K562 (cell line): ENCODE data around the gene GAK. TPM values are rescaled to one million over a fixed set of nuclear protein-coding genes. Genes with fewer than 3 reads are reported as not detected.

Experiments used
- ETV1 ChIP-seq: fragments of 450-650 bp; conservative IDR thresholded peaks from 2 replicates; pipeline ENCODE4 v1.6.1; 2016; ENCODE audit warnings: missing genetic modification characterization, control low read depth, low read depth, missing compliant biosample characterization
- FOXJ3 ChIP-seq: sonication (generic); formaldehyde crosslinking; IDR thresholded peaks from 2 replicates; pipeline ENCODE4 v1.4.0; 2020; ENCODE audit warnings: mild to moderate bottlenecking, missing genetic modification reagents
- FOXP1 ChIP-seq: sonication (generic); formaldehyde crosslinking; IDR thresholded peaks from 2 replicates; pipeline ENCODE4 v1.8.0; 2022; ENCODE audit warnings: mild to moderate bottlenecking, missing genetic modification reagents
- KLF1 ChIP-seq: fragments of 450-650 bp; IDR thresholded peaks from 2 replicates; pipeline ENCODE4 v1.6.1; 2016; ENCODE audit warnings: missing genetic modification characterization, missing compliant biosample characterization
- MCM7 ChIP-seq, 2 experiments: fragments of 450-650 bp; IDR thresholded peaks; 2 replicates each; pipeline ENCODE4 v1.6.1; 2016 to 2018
- NR3C1 ChIP-seq: sonication (generic); formaldehyde crosslinking; IDR thresholded peaks from 2 replicates; pipeline ENCODE4 v1.8.1; 2022; ENCODE audit warnings: missing genetic modification reagents
- NR4A1 ChIP-seq, 2 experiments: fragments of 250-450 bp in 1 of 2; fragments of 450-650 bp in 1 of 2; sonication (Bioruptor Pico) in 1 of 2; IDR thresholded peaks; 2 replicates each; pipeline versions ENCODE4 v1.4.0 to v1.6.1; 2016 to 2020; ENCODE audit warnings: mild to moderate bottlenecking in 2 of 2, missing compliant biosample characterization in 1 of 2, missing genetic modification characterization in 1 of 2, moderate library complexity in 1 of 2
- SUPT5H ChIP-seq: fragments of 450-650 bp; IDR thresholded peaks from 2 replicates; pipeline ENCODE4 v1.6.1; 2016
- ZNF23 ChIP-seq: fragments of 250-450 bp; sonication (Bioruptor Pico); IDR thresholded peaks from 2 replicates; pipeline ENCODE4 v1.4.0; 2020; ENCODE audit warnings: mild to moderate bottlenecking
- polyA plus RNA-seq, 8 experiments: library from polyadenylated mRNA; depleted of rRNA in 4 of 8; stranded (reverse) in 5 of 8; unstranded in 3 of 8; fragments of >200 nt; fragmentation: Nextera tagmentation in 2 of 8; fragmentation: Illumina TruSeq in 1 of 8; extraction: Ambion mirVana in 2 of 8; extraction: Trizol in 1 of 8; gene quantifications; 2 replicates each; pipeline versions ENCODE4 v1.2.1 to v1.2.3, GENCODE V29; 2011 to 2014; ENCODE audit warnings: inconsistent platforms in 1 of 8, missing spikeins in 1 of 8
- total RNA-seq, 7 experiments: library from RNA; depleted of rRNA in 6 of 7; stranded (reverse); fragments of >200 nt in 6 of 7; fragmentation: Illumina TruSeq in 2 of 7; extraction: Trizol in 2 of 7; gene quantifications; 2 replicates each; pipeline versions ENCODE4 v1.2.1 to v1.2.3, GENCODE V29; 2011 to 2021; ENCODE audit warnings: low replicate concordance in 1 of 7
- TF ChIP-seq, protein P1 (sequence below): sonication (generic); formaldehyde crosslinking; IDR thresholded peaks from 2 replicates; pipeline ENCODE4 v1.8.0; 2022; ENCODE audit warnings: missing genetic modification reagents, mild to moderate bottlenecking, moderate library complexity, borderline replicate concordance
- TF ChIP-seq, protein P2 (sequence below): IDR thresholded peaks from 2 replicates; pipeline ENCODE4 v1.6.1; 2011; ENCODE audit not compliant: insufficient read length; ENCODE audit errors: extremely low read depth
- TF ChIP-seq, protein P3 (sequence below): fragments of 450-650 bp; formaldehyde crosslinking; IDR thresholded peaks from 2 replicates; pipeline ENCODE4 v1.4.0; 2022; ENCODE audit warnings: missing genetic modification characterization
- TF ChIP-seq, protein P4 (sequence below): fragments of 250-450 bp; sonication (Bioruptor Pico); IDR thresholded peaks from 2 replicates; pipeline ENCODE4 v1.4.0; 2020; ENCODE audit warnings: borderline replicate concordance
- TF ChIP-seq, protein P5 (sequence below): sonication (generic); formaldehyde crosslinking; IDR thresholded peaks from 2 replicates; pipeline ENCODE4 v1.8.1; 2023; ENCODE audit warnings: mild to moderate bottlenecking, missing genetic modification reagents

Gene GAK
- total and polyA plus RNA-seq, 9 of the 15 experiments (the other 6 are each of a cell fraction or from before 2014, with no cell fraction given) = 1.3 to 102 (median 16.2) TPM

DNA sequence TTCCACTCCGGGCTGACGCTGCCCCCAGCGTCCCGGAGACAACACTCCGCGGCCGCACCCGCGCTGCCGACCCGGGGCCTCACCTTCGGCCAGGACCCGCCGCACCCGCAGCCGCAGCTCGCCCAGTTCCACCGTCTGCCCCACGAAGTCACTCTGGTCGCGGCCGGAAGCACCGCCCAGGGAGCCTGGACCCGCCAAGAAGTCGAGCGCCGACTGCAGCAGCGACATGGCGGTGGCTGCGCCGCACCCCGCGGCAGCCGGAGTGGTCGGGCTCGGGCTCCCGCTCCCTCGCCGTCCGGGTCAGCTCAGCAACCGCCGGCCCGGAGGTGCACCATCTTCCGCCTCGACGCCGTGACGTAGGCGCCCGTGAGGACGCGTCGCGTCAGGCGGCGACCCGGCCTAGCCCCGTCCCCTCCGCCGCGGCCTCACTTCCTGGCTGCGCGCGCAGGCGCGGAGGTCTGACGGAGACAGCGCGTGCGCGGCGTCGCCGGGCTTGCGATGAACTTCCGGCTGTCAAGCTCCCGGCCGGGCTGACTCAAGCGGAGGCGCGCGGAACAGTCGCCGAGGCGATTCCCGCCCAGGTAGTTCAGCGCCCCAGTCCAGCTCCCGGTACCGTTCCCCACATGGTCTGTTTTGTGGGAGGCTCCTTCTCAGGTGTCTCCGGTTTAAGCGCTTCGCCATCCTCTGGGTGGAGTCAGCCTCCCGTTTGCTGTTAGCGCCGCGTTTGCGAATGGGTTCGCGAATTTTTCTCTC is at the start of gene GAK, which contains the start of gene TMEM175 (continued):
- TF ChIP-seq, protein P1, sequence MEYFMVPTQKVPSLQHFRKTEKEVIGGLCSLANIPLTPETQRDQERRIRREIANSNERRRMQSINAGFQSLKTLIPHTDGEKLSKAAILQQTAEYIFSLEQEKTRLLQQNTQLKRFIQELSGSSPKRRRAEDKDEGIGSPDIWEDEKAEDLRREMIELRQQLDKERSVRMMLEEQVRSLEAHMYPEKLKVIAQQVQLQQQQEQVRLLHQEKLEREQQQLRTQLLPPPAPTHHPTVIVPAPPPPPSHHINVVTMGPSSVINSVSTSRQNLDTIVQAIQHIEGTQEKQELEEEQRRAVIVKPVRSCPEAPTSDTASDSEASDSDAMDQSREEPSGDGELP (CRISPR knock-in tag) = peak; percentile 77; the same call in 1 of the 2 replicates
- TF ChIP-seq ETV1 (tag) (peak; percentile 15; the same call in 1 of the 2 replicates), SUPT5H (peak; percentile 88), FOXP1 (CRISPR knock-in tag) (0 out of 2 replicates have a peak, but pooled peaks have one; percentile 47), FOXJ3 (CRISPR knock-in tag) (no peak), KLF1 (tag) (peak; percentile 59; the same call in 1 of the 2 replicates), MCM7 (IDR thresholded peaks at IDR 0.05) (no peak), NR4A1 (CRISPR knock-in tag; IDR thresholded peaks at IDR 0.05) (peak; percentile 74; the same call in 1 of the 2 replicates), NR4A1 (tag; IDR thresholded peaks at IDR 0.05) (no peak), ZNF23 (CRISPR knock-in tag) (no peak), NR3C1 (CRISPR knock-in tag) (0 out of 2 replicates have a peak, but pooled peaks have one; percentile 74)
- TF ChIP-seq, protein P2, sequence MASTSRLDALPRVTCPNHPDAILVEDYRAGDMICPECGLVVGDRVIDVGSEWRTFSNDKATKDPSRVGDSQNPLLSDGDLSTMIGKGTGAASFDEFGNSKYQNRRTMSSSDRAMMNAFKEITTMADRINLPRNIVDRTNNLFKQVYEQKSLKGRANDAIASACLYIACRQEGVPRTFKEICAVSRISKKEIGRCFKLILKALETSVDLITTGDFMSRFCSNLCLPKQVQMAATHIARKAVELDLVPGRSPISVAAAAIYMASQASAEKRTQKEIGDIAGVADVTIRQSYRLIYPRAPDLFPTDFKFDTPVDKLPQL = no peak
- TF ChIP-seq, protein P3, sequence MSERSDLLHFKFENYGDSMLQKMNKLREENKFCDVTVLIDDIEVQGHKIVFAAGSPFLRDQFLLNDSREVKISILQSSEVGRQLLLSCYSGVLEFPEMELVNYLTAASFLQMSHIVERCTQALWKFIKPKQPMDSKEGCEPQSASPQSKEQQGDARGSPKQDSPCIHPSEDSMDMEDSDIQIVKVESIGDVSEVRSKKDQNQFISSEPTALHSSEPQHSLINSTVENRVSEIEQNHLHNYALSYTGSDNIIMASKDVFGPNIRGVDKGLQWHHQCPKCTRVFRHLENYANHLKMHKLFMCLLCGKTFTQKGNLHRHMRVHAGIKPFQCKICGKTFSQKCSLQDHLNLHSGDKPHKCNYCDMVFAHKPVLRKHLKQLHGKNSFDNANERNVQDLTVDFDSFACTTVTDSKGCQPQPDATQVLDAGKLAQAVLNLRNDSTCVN (CRISPR knock-in tag) = no peak
- TF ChIP-seq, protein P4, sequence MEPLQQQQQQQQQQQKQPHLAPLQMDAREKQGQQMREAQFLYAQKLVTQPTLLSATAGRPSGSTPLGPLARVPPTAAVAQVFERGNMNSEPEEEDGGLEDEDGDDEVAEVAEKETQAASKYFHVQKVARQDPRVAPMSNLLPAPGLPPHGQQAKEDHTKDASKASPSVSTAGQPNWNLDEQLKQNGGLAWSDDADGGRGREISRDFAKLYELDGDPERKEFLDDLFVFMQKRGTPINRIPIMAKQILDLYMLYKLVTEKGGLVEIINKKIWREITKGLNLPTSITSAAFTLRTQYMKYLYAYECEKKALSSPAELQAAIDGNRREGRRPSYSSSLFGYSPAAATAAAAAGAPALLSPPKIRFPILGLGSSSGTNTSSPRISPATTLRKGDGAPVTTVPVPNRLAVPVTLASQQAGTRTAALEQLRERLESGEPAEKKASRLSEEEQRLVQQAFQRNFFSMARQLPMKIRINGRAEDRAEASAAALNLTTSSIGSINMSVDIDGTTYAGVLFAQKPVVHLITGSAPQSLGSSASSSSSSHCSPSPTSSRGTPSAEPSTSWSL = 0 out of 2 replicates have a peak, but pooled peaks have one; percentile 41
- TF ChIP-seq, protein P5, sequence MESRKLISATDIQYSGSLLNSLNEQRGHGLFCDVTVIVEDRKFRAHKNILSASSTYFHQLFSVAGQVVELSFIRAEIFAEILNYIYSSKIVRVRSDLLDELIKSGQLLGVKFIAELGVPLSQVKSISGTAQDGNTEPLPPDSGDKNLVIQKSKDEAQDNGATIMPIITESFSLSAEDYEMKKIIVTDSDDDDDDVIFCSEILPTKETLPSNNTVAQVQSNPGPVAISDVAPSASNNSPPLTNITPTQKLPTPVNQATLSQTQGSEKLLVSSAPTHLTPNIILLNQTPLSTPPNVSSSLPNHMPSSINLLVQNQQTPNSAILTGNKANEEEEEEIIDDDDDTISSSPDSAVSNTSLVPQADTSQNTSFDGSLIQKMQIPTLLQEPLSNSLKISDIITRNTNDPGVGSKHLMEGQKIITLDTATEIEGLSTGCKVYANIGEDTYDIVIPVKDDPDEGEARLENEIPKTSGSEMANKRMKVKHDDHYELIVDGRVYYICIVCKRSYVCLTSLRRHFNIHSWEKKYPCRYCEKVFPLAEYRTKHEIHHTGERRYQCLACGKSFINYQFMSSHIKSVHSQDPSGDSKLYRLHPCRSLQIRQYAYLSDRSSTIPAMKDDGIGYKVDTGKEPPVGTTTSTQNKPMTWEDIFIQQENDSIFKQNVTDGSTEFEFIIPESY = peak; percentile 19; the same call in 1 of the 2 replicates
